ENCODE measurements around the gene LTBP1. TPM values are rescaled to one million over a fixed set of nuclear protein-coding genes. Genes with fewer than 3 reads are reported as not detected.

Gene LTBP1
- total RNA-seq, 1 experiment from 2014 or later, result 28.5 TPM

DNA sequence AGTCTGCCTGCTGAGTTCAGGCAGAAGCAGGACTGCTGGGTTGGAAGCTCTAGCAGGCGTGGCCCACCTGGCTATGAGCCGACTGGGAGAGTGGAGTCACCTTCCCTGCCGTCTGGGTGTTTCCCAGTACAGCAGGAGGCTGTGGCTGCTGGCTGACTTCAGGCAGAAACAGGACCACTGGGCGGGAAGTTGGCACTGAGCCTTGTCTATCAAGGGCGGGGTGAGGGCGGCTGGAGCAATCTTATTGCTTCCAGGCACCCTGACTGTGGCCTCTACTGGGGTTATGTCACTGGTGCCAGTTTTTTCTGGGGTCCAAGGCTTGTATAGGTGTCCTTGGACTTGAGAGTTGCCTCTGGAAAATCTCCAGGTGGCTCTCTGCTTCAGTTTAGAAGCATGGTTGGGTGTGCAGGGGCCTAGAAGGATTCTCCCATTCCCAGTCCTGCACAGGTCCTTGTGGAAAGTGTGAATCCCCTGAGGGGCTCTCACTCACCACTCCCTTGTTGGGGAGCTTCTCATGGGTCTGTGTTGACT is 30.5 kb downstream of the LTBP1 start:
- Histone ChIP-seq H2BK12ac (ENCODE audit: insufficient read length, low read depth, low read length) (no peak overlapping the region), H3T11ph (ENCODE audit: low read length) (no peak overlapping the region), H3K27ac (ENCODE audit: insufficient read length, low read depth, low read length) (no peak overlapping the region), H2BK20ac (ENCODE audit: low read depth, low read length, poor library complexity, severe bottlenecking) (no peak overlapping the region), H3K27me3 (ENCODE audit: insufficient read depth, low read length) (no peaks in the 10 kb centered on the region), H2BK5ac (ENCODE audit: insufficient read length, low read length) (no peak overlapping the region), H2BK15ac (ENCODE audit: low read depth, low read length) (no peak overlapping the region), H3K23me2 (ENCODE audit: insufficient read length, low read depth, low read length, poor library complexity, severe bottlenecking) (no peaks in the 10 kb centered on the region), H3K14ac (ENCODE audit: insufficient read depth, low read length) (no peak overlapping the region), H3K23ac (ENCODE audit: insufficient read length, low read depth, low read length) (no peak overlapping the region), H3K4me2 (ENCODE audit: insufficient read depth, insufficient read length, low read length) (no peak overlapping the region), H3K9me3 (ENCODE audit: control insufficient read depth, low read depth, low read length) (no peaks in the 10 kb centered on the region), H3K4me1 (ENCODE audit: insufficient read depth, low read length) (no peaks in the 10 kb centered on the region), H4K91ac (ENCODE audit: insufficient read length, low read depth, low read length) (no peak overlapping the region), H4K20me1 (ENCODE audit: control insufficient read depth, insufficient read depth, insufficient read length) (no peaks in the 10 kb centered on the region), H3K18ac (ENCODE audit: insufficient read length, low read depth, low read length) (no peak overlapping the region), H3K79me2 (ENCODE audit: insufficient read depth, low read length) (no peaks in the 10 kb centered on the region), H2AK5ac (ENCODE audit: insufficient read length, low read length) (no peak overlapping the region), H4K5ac (ENCODE audit: insufficient read length, low read depth, low read length) (no peak overlapping the region), H3K56ac (ENCODE audit: insufficient read length, low read depth, low read length) (no peak overlapping the region), H2AFZ (ENCODE audit: low read length) (no peak overlapping the region), H3K4ac (ENCODE audit: low read depth, low read length) (no peak overlapping the region), H3K79me1 (ENCODE audit: insufficient read depth, low read depth, low read length, poor library complexity, severe bottlenecking) (no peaks in the 10 kb centered on the region), H3K9ac (ENCODE audit: extremely low read depth, insufficient read length, low read length) (no peak overlapping the region), H4K8ac (replicated peaks; ENCODE audit: insufficient read length, low read depth, low read length) (no peak overlapping the region), H2BK120ac (ENCODE audit: low read depth, low read length, poor library complexity, severe bottlenecking) (no peak overlapping the region)
- peaks cover 13 to 19% of the 10 kb centered on the region in 2 experiments; a peak in 4 of 5 replicates for H3K9me3 Mint-ChIP-seq
- no peak for TF ChIP-seq CTCF (conservative IDR thresholded peaks at IDR 0.05)
- no peak overlapping the region for H3K4me3 Mint-ChIP-seq
- peaks cover 7 to 10% of the 10 kb centered on the region in 2 experiments for H3K4me1 Mint-ChIP-seq
- H3K36me3 Mint-ChIP-seq (ENCODE audit: insufficient read depth in 1 of 3, low read depth in 3 of 3), result peaks cover 4 to 26% (median 12%) of the 10 kb centered on the region in 3 experiments; a peak in 5 of 7 replicates
- WGBS (ENCODE audit: extremely low coverage, insufficient read length, low lambda C conversion rate), result no CpG with 5 or more reads among the region's 6 CpGs
- DNase-seq, result no peak
- no peaks in the 10 kb centered on the region for H3K27me3 Mint-ChIP-seq (ENCODE audit: low read depth)
- H3K27ac Mint-ChIP-seq, result no peak overlapping the region
